ENCODE results near the gene HIBADH. TPM values are rescaled to one million over a fixed set of nuclear protein-coding genes. Genes with fewer than 3 reads are reported as not detected.
"Not testable (repeated sequence)": the region's sequence is repeated elsewhere in the genome, so short reads cannot be mapped to it uniquely, and the experiment has no call there.

Gene HIBADH
- total RNA-seq, 1 donor from 2014 or later, result 41.9 TPM

DNA sequence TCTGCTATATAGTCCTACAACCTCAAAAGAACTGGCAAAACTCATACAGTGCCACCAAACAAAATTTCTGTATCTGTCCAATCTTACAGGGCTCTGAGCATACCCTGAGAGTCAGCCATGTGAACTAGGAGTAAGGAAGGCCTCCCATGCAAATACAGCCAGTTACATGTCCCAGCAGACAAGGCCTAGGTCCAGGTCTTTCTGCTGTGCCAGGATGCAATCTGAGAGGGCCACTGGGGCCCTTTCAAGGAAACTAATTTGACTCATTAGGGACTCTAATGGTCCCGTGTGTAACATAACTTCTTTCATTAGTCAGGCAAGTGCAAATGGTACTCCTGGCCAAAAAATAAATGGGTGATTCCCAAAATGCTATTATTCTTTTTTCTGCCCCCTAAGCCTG is 17.9 kb upstream of the HIBADH start:
- DNase-seq (ENCODE audit: low read depth, low spot score), result no peak

DNA sequence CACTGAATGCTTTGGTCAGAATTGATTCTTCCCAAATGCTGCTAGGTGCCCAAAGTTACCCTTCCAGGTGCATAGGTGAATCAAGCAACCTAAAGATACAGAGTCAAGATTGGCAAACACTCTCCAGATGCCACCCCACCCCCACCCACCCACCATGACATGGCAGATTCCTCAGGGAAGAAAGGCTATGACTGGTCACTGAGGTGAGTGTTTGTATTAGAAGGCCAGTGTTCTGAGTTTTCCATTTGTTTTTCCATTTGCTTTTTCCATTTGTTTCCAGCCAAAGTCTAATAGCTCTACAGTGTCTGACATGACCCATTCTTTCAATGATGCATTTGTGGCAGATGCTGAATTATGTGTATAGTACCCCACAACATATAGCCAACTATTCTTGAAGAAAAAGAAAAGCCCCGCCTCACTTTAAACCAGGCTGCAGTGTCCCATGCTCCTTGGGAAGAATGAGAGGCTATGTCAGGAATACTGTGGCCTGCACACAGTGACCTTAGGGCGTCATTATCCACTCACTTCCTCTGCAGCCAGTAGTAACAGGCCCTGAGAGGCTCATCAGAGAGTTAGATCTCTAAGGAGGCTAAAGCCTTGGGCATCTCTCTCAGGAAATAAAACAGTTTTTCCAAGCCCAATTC is 16.1 kb upstream of the HIBADH start:
- DNase-seq (ENCODE audit: low read depth, low spot score), result no peak

DNA sequence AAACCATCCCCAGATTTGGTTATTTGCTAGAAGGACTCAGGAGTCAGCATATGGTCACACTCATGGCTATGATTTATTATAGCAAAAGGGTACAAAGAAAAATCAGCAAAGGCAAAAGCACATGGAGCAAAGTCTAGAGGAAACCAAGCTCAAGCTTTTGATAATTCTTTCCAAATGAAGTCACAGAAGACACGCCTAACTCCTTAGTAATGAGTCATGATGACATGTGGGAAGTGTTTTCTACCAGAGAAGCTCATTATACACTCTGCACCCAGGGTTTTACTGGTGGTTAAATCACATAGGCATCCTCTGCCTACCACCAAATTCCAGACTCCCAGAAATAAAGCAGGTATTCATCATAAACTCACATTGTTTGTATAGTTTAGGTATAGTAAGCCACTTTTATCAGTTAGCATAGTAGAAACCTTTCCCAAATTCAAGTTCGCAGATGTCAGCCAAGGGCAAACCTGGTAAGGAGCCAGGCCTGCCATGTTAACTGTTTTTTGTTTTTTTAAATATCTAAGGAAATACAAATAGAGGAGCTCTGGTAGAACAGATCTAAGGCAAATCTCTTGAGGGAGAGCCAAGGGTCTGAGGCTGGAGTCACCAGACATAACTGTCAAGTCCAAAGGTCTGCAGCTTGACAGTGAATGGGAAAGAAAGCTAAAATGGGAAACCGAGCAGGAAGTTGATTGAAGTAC is 15.4 kb upstream of the HIBADH start:
- DNase-seq (ENCODE audit: low read depth, low spot score), result peak; percentile 71

DNA sequence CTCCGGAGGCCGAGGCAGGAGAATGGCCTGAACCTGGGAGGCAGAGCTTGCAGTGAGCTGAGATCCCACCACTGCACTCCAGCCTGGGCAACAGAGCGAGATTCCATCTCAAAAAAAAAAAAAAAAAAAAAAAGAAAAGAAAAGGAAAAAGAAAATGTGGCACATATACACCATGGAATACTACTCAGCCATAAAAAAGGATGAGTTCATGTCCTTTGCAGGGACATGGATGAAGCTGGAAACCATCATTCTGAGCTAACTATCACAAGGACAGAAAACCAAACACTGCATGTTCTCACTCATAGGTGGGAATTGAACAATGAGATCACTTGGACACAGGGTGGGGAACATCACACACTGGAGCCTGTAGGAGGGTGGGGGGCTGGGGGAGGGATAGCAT is 11.4 kb upstream of the HIBADH start:
- DNase-seq (ENCODE audit: low read depth, low spot score), result not testable (repeated sequence)

DNA sequence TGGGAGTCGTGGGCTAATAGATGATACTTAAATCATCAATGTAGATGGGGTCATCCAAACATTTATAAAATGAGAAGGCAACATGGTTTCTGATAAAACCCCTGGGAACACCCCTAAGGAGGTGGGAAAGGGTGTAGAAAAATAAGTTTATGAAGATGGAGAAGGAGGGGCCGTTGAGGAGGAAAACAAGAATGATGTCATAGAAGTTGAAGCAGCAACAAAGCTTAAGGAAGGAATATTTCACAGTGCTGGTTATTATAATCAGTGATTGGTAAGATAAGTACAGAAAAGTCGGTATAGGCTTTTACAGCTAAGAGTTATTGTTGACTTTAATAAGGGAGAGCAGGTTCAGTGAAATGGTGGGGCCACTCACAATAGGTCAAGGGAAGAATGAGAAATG is 9.0 kb upstream of the HIBADH start:
- no peak for DNase-seq (ENCODE audit: low read depth, low spot score)

DNA sequence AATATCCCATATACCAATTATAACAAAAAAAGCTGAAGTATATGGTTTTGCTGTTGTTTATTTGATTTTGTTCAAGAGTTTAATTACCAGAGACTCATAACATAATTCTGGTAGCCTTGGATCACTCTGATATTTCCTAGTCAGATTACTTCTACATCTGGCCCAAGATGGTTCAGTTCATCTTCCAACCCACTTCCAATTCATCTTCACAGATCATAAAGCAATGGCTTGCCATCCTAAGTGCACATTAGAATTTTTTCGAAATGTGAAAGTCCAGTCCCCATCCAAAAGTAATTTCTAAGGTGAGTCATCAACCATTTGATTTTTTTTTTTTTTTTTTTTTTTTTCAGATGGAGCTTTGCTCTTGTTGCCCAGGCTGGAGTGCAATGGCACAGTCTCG is 8.0 kb upstream of the HIBADH start:
- DNase-seq (ENCODE audit: low read depth, low spot score), result no peak

DNA sequence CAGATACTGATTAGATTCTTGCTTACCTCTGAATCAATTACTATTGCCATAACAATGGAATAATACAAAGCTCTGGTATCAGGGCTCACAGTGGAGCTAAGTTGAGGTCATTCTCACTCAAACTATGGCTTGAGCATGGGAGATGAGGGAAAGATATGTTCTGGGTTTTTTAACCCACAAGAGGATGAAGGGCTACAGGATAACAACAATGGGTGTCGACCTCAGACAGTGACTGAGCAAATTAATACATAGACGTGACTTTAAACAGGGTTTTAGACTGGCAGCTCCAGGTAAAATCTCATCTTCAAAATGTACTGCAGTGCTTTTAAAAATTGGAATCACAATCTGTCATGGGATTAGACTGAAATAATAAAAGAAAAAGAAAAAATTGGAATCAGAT is 7.5 kb upstream of the HIBADH start:
- no peak for DNase-seq (ENCODE audit: low read depth, low spot score)

DNA sequence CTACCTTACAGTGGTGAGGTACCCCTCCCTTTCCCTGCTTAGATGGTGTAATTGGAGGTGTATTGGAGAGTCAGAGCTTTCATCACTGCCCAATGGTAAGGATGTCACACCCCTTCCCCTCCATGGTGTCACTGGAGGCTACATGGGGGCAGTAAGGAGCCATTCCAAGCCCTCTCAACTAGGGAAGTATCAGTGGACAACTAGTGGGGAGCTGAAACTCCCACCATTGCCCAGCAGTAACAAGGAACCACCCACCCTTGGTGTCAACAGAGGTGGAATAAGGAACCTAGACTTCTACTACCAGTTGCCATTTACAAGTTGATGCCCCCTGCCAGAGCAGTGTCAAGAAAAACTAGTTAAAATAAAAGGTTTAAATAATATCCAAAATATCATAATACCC is 2.8 kb upstream of the HIBADH start:
- DNase-seq (ENCODE audit: low read depth, low spot score), result no peak

DNA sequence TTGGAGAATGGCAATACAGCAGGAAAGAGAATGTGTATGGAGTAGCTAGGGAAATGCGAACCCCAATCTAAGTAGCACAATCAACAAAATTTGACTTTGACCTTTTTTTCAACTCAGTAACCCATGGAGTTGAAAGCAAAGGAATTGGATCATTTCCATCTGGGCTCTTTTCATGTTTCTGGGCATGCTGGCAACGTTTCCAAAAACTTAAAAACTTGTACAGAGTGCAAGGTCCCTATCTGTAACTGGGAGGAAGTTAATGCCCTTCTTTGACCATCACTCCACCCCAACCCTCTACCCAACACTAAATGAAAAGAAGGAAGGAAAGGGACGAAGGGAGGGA is 1.3 kb upstream of the HIBADH start:
- DNase-seq (ENCODE audit: low read depth, low spot score), result no peak

DNA sequence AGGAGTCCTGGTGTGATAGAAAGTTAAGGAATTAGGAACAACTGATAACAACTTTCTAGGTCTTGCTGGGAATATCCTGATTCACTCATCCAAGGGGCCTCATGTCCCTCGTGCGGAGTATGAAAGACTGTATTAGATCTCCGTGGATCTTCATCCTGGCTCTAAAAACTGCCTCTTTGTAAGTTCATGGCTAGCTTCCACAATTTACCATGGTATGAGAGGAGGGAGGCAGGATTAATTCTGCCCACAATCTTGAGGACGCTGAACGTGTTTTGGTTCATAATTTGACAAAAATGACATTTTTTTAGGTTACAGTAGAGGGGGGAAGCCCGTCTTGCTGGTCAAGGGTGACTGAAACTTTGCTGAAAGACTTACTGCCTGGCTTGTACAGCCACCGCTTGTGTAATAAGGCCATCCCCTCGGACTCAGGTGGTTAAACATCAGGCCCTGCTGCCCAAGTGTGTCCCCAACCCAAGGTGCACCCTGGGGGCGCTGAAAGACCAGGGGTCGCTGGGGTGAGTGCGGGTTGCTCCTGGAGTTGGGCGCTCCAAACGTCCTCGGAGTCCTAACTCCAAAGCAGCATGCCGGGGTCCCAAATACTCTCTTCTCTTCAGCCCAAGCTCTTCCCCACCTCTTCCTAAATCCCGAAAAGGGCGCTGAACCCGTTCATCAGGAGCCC is 733 bp downstream of the HIBADH start:
- no peak for DNase-seq (ENCODE audit: low read depth, low spot score)

DNA sequence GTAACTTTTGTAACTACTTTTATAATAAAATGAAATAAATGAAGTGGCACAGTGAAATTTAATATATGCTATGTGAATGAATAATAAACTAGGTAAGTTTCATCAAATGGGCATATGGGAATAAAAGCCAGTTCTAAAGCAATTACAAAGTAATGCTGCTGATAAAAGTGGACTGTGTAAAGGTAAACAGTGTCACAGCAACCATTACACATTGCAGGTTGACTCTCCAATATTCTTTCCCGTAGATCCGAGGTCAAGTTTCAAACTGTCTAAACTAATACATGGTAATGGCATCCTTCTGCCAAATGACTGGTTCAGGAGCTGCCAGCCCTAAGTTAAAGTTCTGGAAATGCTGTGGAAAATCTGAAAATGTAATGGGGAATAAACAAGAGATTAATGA is 6.0 kb downstream of the HIBADH start:
- no peak for DNase-seq (ENCODE audit: low read depth, low spot score)

DNA sequence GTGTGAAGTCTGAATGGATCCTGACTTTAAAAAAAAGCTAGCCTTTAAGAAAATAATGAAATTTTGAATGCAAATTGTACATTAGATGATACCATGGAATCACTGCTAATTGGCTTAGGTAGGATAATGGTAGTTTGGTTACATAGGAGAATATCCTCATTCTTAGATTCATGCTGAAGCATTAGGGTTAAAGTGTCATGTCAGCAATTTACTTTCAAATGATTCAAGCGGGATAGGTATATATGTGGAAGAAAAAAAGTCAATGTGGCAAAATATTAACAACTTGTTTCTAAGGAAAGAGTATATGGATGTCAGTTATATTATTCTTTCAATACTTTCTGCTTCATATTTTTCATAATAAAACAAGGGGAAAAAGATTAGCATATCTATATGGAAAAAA is 7.5 kb downstream of the HIBADH start:
- DNase-seq (ENCODE audit: low read depth, low spot score), result no peak

DNA sequence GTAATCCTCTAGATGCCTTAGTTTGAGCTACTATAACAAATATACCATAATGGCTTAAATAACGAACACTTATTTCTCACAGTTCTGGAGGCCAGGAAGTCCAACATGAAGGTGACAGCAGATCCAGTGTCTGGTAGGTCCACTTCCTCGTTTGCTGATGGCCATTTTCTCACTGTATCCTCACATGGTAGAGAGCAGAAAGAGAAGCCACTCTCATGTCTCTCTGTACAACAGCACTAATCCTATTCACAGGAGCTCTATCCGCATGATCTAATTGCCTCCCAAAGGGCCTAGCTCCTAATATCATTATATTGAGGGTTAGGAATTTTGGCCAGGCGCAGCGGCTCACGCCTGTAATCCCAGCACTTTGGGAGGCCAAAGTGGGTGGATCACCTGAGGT is 10.2 kb downstream of the HIBADH start:
- no peak for DNase-seq (ENCODE audit: low read depth, low spot score)

DNA sequence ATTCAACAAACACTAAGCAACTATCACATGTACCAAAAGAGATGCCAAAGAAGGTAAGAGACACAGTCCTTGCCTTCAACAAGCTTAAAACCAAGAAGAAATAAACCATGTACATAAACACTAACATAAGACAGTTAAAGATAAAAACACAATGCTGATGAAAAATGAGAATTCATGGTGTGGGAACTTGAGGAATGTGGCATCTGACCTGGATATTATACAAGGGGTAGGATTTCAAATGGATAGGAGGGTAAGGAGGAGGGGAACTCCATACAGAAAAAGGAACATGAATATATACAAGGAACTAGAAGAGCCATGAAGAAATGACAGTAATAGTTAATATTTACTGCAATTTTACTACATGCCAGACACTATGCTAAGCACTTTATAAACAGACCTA is 11.0 kb downstream of the HIBADH start:
- DNase-seq (ENCODE audit: low read depth, low spot score), result no peak

DNA sequence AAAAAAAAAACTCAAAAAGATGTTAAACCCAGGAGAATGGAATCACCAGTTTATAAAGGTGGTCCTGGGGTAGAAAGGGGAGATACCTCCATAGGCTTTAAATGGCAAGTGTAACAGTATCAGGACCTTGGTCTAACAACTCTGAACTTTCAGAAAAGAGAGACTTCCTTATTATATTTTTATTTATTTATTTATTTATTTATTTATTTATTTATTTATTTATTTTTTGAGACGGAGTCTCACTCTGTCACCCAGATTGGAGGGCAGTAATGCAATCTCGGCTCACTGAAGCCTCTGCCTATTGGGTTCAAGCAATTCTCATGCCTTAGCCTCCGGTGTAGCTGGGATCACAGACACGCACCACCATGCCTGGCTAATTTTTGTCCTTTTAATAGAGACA is 12.4 kb downstream of the HIBADH start:
- DNase-seq (ENCODE audit: low read depth, low spot score), result no peak

DNA sequence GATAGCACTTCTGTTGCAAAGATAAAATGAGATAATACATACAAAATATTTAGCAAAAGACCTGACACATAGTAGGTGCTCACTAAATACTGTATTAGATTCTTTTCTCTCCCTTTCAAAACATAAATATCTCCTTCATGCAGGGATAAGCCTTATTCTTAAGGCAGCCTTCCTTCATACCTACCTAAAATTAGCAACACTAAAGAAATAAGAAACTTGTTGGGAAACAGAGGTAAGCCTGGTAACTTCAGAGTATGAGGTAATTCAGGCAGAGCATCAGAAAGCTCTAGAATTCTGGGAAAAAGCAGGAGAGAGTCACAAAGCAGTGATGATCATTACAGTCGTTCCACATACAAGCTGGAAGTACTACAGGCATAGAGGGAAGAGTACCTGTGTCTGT is 15.2 kb downstream of the HIBADH start:
- DNase-seq (ENCODE audit: low read depth, low spot score), result no peak

DNA sequence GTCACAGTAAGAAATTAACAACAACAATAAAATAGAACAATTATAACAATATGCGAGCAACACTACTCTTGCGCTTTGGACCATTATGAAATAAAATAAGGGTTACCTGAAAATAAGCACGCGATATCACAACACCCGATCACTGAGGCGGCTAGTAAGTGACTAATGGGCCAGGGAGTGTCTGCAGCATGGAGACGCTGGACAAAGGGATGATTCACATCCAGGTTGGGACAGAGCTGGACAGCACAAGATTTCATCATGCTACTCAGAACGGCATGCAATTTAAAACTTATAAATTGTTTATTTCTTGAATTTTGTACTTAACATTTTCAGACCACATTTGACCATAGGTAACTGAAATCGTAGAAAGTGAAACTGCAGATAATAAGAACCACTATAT is 15.6 kb downstream of the HIBADH start:
- DNase-seq (ENCODE audit: low read depth, low spot score), result no peak

DNA sequence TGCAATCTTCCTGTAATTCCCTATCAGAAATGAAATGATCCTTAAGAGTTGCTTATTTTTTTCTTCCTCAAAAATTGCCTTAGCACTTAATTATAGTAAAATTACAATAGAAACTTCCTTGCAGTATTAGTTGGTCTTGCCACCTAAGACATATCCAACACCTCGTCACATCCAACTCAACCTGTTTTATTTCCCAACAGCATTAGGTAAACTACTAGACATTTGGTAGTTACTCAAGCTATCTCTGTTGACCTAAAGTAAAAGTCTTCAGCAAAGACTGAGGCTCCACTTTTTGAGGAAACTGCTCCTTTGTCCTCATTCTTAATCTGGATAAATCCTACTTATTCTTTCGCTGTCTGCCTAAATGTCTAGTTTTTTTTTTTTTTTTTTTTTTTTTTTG is 20.4 kb downstream of the HIBADH start:
- DNase-seq (ENCODE audit: low read depth, low spot score), result no peak

DNA sequence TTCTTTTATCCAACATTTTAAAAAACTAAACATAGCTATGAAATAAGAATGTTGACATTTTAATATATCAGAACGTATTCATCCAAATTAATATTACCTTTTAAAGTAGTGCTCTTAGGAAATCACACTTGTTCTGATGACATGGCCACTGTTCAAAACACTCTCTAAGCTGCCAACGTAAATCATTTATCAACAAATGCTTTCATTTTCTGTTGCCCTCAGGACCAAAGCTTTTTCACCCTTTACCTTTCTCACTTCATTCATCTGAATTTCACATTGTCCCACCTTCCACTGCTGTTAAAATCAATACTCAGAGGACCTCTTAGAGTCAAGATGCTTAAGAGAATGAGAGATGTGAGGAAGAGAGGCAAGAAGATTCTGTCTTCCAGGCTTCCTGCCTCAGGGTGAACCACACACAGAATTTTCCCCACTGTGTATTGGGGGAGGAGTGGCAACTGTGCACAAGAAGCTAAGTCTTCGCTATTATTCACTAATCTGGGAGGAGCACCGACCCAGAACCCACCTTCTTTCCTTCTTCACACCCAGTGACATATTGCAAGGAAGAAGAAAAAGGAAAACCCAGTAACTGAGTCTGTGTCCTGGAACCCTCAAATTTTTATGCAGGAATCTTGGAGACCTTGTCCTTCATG is 21.0 kb downstream of the HIBADH start:
- DNase-seq (ENCODE audit: low read depth, low spot score), result no peak

DNA sequence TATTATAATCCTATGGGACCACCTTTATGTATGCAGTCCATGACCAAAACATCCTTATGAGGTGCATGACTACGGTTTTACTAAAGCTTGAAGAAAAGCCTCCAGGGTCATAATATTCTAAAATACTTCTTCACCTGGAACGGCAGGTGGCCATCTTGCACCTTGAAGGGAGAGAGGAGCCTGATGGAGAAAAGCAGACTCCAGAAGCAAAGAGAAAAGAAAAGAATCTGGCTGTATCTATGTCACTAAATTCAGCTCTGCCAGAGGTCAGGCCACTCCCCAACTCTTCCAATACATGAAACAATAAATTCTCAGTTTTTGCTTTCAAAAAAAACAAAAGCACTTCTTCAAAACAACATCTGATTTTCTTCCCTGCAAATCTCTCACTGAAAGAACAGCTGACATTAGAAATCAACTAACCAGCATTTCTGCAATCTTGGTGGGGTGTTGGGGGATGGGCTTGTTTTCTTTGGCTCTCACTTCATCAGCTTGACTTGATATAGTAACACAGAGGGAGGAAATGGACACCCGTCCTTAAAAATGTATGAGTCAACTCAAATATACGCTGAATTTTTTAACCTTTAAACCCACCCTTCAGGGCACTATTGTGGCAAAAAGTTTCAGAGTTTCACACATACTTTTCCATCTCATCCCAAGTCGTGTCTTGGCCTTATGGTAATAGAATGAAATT is 21.7 kb downstream of the HIBADH start:
- peak; percentile 82 for DNase-seq (ENCODE audit: low read depth, low spot score)

DNA sequence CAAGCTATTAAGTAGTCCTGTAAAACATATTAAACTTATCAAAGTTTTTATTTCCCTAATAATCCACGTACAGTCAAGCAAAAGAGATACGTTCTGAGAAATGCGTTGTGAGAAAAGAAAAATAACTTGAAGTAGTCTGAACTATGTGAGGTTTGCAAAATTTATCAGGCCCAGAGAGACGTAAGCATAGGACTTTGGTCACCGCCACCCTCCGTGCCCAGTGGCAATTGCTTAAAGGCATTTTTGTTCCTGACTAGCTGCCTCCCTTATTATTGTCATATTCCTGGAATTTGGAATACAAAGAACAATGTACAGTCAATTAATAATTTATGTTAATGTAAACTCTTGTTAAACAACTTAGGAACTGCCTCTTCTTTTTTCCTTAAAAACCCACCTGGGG is 22.8 kb downstream of the HIBADH start:
- DNase-seq (ENCODE audit: low read depth, low spot score), result no peak

DNA sequence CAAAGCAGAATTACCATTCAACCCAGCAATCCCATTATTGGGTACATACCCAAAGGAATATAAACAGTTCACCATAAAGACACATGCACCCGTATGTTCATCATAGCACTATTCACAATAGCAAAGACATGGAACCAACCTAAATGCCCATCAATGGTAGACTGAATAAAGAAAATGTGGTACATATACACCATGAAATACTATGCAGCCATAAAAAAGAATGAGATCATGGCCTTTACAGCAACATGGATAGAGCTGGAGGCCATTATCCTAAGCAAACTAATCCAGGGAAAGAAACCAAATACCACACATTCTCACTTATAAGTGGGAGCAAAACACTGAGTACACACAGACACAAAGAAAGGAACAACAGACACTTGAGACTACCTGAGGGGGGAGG is 23.6 kb downstream of the HIBADH start:
- not testable (repeated sequence) for DNase-seq (ENCODE audit: low read depth, low spot score)
